HT-29 (cell line): Measurements from ENCODE around the gene TEKT5. TPM values are rescaled to one million over a fixed set of nuclear protein-coding genes. Genes with fewer than 3 reads are reported as not detected.
"Not testable (repeated sequence)": the region's sequence is repeated elsewhere in the genome, so short reads cannot be mapped to it uniquely, and the experiment has no call there.

ENCODE experiments used
- DNase-seq: peaks from one replicate; pipeline ENCODE4 v3.0.0-alpha.2; 2015; ENCODE audit warnings: low spot score
- total RNA-seq: library from RNA; depleted of rRNA; stranded (reverse); fragments of >200 nt; shearing (Covaris generic); gene quantifications from 2 replicates; pipeline ENCODE4 v1.2.3, GENCODE V29; 2014

Gene TEKT5
- total RNA-seq, 1 experiment from 2014 or later, result not detected

DNA sequence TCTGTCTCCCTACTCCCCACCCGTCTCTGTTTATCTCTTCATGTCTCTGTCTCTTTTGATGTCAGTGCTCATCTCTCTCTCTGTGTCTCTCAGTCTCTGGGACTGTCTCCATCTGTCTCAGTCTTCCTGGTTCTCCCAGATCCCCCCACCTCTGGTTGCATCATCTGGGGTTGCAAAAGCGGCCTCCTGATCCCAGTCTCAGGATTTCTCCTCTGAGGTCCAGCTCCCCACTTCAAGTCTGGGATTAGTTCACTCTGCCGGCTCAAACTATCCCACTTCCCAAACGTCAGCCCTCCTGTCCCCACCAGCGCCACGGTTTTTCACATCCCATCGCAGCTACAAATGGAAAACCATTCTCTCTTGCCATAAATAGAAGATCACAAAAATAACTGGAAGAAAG lies 9.0 kb downstream of the TEKT5 start:
- no peak for DNase-seq

DNA sequence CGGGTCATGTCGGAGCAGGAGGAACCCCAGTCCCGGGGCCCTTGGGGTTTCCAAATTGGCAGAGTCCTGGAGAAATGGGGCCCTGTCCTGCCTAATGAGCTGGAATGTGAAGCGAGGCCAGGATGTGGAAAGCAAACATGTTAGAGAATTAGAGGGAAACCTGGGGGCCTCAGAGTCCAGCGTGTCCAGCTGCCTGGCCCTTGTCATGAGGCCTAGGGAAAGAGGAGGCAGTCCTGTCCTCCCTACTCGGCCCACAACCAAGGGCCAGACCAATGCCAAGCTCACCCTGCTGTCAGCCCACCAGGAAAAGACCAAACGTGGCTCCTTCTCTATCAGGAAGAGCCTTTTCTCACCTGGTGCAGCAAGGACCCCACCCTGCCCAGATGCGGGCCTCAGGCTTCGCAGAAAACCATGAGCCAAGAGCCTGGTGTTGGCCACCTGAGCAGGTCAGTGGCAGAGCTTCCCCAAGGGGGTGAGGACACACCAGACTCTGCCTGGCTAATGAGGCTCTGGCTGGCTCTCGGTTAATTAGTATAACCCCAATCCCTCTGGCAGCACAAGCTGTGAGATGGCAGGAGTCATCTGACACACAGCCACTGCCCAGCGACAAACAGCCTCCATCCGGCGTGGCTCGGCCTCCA lies 10.1 kb downstream of the TEKT5 start:
- DNase-seq, result no peak

DNA sequence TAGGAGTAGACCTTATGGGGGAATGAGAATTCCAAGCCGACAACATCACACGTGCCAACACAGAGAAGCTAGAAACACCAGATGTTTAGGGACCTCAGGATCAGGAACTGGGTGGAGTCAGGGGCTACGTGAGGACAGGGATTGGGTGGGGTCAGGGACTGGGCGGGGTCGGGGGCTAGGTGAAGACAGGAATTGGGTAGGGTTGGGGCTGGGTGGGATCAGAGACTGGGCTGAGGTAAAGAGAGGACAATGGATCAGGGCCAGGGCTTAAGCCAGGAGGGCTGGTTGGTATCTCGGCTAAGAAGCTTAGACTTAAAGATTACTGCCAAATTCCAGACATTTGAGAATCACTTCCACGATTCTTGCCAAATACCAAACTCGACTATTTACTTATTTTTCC lies 11.6 kb downstream of the TEKT5 start:
- no peak for DNase-seq

DNA sequence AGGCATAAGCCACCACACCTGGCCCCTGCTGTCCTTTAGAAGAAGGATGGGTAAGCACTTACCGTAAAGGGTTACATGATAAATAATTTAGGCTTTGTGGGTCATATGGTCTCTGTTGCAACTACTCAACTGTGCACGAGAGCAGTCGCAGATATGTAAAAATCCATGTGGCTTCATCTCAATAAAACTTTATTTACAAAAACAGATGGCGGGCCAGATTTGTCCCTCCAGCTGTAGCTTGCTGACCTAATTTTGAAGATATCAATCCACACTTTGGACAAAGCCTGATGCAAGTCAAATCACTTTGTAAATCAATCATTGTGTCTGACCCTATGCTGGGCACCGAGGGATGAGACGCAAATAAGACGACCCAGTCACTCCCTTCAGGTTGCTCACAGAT lies 12.1 kb downstream of the TEKT5 start:
- DNase-seq, result no peak

DNA sequence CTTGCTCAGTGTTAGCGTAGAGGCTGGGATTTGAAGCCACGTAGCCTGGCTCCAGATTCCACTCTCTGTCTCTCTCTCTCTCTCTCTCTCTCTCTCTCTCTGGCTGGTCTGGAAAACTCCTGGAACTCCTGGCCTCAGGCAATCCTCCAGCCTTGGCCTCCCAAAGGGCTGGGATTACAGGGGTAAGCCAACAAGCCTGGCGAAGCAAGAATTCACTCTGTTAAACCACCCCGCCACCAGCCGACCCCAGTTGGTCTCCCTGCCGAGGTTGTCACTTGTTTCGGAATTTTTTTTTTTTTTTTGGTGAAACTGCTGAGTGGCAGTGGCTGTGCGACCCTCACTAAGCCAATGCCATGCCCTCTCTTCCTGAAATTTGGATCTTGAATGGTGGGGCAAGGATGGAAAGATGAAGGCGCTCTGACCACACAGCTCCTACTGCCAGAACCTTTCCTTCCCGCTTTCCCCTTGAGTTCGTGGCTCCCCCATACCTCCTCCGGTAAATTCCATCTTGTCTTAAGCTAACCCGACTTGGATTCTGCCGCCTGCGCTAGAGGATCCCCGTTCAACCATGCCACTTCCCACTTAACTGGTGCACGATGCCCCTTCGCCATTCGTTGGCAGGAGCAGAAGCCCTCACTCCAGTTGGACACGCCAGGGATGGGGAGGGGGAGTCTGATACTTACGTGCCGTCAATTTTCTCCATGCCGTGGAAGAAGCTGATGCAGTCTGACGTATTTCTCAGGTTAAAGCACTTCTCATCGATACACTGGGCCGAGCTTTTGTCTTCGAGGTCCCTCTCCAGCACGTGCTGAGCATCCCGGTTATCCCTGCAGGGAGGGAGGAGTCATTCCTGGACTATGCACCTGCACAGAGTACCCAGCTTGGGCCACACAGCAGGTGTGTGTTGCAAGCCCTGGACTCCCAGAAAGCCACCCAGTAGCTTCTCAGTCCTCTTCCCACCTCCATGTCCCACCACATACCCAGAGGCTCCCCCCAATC lies 13.1 kb downstream of the TEKT5 start:
- DNase-seq, result no peak

DNA sequence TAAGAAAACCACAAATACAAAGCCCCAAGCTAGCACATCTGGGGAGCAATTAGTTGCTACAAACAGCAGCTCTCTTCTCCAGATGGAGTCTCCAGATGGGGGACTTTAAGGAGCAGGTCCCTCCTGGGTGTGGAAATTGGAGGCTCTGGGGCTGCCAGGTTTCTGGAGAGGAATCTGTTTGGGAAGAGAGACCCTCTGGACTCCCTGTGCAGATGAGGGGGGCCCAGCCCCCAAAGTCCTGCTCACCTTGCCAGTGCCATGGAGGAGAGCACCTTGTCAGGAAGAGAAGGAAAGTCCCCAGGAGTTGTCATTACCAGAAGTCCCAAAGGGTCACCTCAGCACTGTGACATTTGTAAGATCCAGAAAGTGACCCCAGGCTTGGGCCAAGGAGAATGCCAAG lies 14.8 kb downstream of the TEKT5 start:
- no peak for DNase-seq

DNA sequence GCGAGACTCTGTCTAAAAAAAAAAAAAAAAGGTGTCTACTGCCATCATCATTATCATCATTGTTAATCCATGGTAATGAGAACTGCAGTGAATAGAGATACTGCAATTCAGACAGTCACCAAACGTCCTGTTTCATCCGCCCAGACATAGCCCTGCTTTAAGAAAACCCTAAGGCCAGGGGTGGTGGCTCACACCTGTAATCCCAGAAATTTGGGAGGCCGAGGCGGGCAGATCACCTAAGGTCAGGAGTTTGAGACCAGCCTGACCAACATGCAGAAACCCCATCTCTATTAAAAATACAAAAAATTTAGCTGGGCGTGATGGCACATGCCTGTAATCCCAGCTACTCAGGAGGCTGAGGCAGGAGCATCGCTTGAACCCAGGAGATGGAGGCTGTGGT lies 15.3 kb downstream of the TEKT5 start:
- not testable (repeated sequence) for DNase-seq

DNA sequence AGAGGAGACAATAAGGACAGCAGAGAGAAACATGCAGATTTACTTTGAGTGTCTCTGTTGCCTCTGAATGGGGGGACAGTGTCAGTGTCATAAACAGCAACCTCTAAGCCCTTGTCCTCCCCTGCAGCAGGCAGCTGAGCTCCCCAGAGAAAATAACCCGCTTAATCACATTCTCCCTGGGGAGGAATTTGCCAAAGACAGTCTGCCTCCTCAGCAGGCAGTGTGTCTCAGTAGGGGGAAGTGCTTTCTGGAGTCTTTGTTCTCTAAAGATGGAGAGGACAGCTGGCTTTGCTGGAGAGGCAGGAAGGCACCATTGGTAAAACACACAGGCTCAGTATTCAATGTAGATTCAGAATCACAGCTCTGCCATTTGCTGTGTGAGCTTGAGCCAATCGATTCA lies 16.1 kb downstream of the TEKT5 start:
- no peak for DNase-seq

DNA sequence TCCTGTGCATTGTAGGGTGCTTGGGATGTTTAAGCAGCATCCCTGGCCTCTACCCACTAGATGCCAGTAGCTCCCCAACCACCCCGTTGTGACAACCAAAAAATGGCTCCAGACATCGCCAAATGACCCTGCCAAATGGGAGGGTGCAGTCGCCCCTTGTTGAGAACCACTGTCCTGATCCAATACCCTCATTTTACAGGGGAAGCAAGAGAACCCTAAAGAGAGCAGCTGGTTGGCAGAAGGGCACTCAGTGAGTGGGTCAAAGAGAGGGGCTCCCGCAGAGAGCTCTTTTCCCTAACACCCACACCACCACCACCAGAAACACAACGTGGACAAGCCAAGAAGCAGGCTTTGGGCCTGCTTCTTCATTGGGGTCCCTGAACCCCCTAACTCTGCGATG lies 18.4 kb downstream of the TEKT5 start:
- no peak for DNase-seq

DNA sequence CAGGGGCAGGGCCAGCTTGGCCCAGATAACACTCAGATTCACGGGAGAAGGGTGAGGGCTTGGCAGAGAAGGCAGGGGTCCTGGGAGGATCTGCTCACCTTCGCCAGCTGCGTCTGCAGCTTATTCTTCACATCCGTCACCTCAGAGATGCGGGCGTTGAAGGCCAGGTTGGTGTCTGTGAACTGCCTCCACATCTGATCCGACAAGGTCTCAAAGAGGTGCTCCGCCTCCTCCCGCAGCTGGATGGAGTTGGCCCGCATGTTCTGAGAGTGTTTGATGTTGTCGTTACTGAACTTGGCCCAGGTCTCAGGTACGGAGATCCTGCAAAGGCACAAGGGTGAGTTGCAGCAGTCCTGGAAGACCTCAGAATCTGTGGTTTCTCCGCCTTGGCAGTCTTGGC lies 18.9 kb downstream of the TEKT5 start:
- DNase-seq, result no peak

DNA sequence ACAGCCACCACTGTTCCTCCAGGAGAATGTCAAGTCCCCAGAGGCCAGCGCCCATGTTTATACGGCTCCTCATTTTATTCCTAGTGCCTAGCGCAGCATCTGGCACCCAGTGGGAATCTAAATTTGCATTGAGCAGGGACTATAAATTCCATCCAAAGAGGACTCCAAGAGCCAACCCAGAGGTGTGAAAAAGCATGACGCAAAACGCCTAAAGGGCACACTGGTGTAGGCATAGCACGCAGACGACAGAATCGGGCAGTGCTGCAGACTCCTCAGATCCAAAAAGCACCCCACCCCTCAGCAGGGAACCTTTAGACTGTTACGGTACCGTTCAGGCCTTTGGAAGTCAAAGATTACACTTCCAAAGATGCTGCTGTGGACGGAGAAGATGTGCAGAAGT lies 19.5 kb downstream of the TEKT5 start:
- no peak for DNase-seq

DNA sequence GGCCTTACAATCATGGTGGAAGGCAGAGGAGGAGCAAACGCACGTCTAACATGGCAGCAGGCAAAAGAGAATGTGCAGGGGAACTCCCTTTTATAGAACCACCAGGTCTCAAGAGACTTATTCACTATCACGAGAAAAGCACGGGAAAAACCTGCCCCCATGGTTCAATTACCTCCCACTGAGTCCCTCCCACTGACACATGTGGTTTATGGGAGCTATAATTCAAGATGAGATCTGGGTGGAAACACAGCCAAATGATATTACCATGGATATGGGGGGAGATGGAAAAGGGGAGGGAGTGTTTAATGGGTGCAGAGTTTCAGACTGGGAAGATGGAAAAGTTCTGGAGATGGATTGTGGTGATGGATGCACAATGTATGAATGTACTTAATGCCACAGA lies 23.0 kb downstream of the TEKT5 start:
- DNase-seq, result no peak

DNA sequence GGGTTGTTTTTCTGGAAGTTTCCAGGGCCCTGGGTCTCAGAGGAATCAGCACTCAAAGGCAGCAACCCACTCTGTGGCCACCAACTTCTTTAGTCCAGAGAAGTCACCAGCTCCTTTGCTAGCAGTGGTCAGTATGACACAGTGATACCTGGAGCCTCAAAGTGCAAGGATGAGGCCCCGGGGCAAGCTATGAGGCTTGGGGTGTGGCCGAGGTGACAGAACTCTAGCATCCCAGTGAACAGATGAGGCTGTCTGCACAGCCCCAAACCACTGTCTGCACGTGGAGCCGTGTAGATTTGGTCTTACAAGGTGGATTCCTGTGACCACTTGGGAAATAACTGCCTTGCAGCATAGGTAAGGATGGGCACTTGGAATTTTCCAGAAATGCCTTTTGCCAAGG lies 24.9 kb downstream of the TEKT5 start:
- DNase-seq, result no peak

DNA sequence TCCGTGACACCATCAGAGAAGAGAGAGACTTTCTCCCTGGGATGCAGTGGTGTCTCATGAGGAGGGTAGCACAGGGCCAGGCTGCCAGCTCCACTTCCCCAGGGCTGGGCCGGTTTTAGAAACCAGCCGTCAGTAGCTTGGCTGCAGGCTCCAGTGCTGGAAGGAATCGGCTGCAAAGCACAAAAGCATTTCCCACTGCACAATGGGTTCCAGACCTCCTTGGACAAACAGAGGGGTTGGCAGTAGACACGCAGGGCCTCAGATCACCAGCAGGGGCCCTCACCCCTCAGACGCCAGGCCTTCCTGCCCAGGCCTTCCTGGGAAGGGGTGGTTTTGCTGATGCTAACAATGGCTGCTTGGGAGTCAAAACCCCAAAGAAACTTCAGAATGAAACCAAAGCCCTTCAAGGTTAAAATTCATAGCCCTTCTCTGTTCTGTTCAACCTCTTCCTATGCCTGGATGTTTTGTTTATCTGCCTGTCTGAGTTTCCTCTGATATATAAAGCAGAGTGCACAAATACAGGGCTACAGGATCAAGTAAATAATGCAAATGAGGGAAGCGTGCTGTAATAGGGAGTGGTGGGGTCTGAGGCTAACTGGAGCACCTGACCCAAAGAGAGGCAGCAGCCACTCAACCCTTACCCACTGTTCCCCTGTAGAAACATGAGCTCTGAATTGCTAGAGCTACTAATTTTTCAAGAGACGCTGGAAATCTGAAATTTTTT lies 26.2 kb downstream of the TEKT5 start:
- DNase-seq, result peak; percentile 68

DNA sequence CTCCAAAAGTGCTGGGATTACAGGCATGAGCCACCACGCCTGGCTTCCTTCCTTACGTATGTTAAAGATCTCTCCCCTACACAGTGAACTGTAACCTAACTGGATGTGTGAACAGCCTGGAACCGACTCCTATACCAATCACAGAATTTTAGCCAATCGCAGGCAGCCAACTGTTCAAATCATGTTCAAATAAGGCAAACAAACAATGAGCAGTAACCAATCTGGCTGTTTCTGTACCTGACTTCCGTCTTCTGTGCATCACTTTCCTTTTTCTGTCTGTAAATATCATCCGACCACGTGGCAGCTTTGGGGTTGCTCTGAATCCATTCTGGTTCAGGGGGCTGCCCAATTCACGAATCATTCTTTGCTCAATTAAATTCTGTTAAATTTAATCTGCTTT lies 27.5 kb downstream of the TEKT5 start:
- DNase-seq, result no peak

DNA sequence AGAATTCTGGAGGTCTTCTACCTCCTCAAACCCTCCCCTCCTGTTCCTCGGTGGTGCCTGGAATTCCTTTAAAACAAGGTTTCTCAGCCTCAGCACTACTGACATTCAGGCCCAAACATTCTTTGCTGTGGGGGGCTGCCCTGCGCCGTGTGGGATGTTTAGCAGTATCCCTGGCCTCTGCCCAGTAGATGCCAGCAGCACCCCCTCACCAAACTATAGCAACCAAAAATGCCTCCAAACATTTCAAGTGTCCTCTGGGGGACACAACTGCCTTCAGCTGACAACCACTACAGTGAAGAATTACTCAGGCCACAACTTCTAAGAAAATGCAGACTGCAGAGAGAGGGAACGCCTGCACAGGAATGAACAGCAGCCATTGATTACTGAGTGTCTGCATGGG lies 28.4 kb downstream of the TEKT5 start:
- DNase-seq, result no peak

DNA sequence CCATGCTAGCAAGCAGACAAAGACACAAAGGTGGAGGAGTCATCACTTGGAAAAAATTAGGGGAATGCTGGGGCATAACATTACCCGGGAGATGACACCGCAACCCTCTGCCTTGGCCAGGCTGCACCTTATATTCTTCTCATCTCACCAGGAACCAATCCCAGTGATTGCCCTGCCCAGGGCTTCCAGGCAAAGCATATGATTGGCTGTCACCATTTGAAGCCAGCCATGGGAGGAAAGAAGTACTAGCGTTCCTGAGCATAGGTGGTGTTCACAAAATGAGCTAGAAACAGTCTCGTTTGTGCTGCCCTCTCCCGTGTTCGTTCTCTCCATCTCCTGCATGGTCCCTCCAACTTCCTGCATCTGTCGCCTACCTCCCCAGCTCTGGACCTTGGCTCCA lies 29.6 kb downstream of the TEKT5 start:
- no peak for DNase-seq

DNA sequence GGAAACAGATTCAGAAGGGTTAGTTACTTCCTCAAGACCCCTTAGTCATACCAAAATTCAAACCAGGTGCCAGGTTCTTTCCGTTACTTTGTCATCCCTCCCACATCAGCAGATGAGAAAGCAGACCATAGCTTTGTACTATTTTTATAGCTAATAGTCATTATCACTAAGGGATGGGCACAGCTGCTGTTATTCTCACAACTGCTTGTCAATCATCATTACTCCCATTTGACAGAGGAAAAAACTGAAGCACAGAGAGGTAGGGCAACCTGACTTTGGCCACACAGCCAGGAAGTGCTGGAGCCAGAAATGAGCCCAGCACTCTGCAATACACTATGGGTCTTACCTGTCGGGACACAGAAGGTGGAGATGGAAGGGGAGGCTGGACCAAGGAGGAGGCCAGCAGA lies 30.0 kb downstream of the TEKT5 start:
- no peak for DNase-seq

DNA sequence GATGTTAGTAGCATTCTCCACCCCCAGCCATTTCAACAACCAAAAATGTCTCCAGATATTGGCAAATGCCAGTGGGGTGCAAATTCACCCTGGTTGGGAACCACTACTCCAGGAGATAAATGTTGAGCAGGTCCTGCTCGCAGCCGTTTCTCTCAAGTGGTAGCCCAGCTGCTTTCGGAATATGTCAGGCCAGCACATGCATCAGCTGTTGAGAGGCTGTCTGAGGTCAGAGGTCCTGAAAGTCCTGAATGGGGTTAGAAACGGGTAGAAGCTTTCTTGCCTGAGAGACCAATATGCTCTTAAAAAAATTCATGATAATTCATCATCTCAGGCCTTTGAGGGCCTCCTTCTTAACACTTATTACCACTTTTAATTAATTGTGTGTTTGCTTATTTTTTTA lies 31.0 kb downstream of the TEKT5 start:
- DNase-seq, result no peak

DNA sequence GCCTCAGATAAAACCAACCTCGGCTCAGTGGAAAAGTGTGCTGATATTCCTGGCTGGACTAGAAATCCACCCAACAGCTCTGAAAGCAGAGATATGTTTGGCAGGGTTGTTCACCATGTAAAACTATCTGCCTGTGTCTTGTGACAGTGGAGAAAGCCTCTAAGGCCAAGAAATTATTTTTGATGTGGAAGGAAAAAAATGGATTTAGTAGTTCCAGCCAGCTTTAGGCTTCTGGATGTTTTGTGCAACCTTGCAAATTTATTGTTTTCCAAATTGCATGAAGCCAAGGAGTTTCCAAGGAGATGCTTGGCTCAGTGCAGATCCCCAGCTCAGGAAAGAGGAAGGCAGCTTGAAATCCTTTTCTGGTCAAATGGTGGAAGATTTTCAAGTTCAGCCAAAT lies 31.6 kb downstream of the TEKT5 start:
- no peak for DNase-seq

DNA sequence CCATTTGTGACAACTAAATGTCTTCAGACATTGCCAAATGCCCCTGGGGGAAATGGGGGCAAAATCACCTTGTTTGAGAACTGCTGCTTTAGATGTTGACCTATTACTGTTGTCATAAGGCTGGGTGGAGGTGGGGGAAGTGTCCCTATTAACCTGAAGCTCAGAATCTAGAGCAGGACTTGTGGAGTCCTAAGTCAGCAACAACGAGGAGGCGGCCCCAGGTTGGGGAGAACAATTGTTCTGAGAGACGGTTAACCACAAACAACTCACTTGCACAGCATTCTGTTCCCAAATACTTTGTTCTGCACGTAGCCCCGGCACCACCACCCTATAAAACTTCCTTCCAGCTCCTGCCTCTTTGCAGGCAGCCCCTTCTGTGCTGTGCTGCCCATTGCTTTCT lies 32.5 kb downstream of the TEKT5 start:
- DNase-seq, result no peak

DNA sequence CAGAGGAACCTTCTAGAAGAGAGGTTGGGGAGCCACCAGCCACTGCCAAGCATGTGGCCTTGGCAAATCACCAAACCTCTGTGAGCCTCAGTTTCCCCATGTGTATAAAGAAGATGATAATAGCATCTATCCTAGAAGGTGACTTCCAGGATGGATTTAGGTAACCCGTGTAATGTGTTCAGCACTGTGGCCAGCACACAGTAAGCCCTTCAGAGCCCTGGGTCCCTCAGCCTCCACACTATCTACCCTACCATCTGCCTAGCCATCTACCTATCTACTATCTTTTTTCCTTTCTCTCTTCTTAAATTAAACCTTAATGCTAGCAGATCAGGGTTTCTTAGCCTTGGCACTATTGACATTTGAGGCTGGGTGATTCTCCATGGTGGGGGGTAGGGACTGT lies 33.0 kb downstream of the TEKT5 start:
- no peak for DNase-seq
